Esophagus muscularis mucosa (tissue), 4 donors: ENCODE data around the gene PPP6C. TPM values are rescaled to one million over a fixed set of nuclear protein-coding genes. Genes with fewer than 3 reads are reported as not detected.
"Not testable (repeated sequence)": the region's sequence is repeated elsewhere in the genome, so short reads cannot be mapped to it uniquely, and the experiment has no call there.

Source experiments
- DNase-seq: peaks from one replicate; pipeline ENCODE4 v3.0.0-alpha.2; 2017; ENCODE audit errors: extremely low spot score
- H3K27ac ChIP-seq, 4 donors: fragments of 200-600 bp; sonication (generic); replicated peaks in 1 of 4; 1 replicate in 3 of 4; 2 replicates in 1 of 4; pipeline ENCODE4 v1.5.1; 2016 to 2019; ENCODE audit warnings: mild to moderate bottlenecking in 1 of 4
- H3K27me3 ChIP-seq, 4 donors: fragments of 200-600 bp; sonication (generic); one replicate each; pipeline versions ENCODE4 v1.5.1 to v1.6.0; 2016 to 2019
- H3K36me3 ChIP-seq, 4 donors: fragments of 200-600 bp; sonication (generic); one replicate each; pipeline ENCODE4 v1.5.1; 2016 to 2019
- H3K4me1 ChIP-seq, 4 donors: fragments of 200-600 bp; sonication (generic); one replicate each; pipeline ENCODE4 v1.5.1; 2016 to 2019
- H3K4me3 ChIP-seq, 4 donors: fragments of 200-600 bp; sonication (generic); 1 replicate in 2 of 4; 2 replicates in 2 of 4; pipeline ENCODE4 v1.5.1; 2016 to 2019; ENCODE audit warnings: mild to moderate bottlenecking in 4 of 4, moderate library complexity in 1 of 4
- H3K9me3 ChIP-seq, 4 donors: fragments of 200-600 bp; sonication (generic); 1 replicate in 3 of 4; 2 replicates in 1 of 4; pipeline ENCODE4 v1.5.1; 2016 to 2019
- EP300 ChIP-seq: sonication (generic); formaldehyde crosslinking; IDR thresholded peaks from one replicate; pipeline ENCODE4 v1.6.1; 2017; ENCODE audit warnings: antibody characterized with exemption
- POLR2A ChIP-seq: fragments of 450-650 bp; IDR thresholded peaks from one replicate; pipeline ENCODE4 v1.6.1; 2017; ENCODE audit warnings: antibody characterized with exemption, moderate library complexity, mild to moderate bottlenecking, low read depth
- POLR2AphosphoS5 ChIP-seq, 2 donors: sonication (generic); formaldehyde crosslinking; IDR thresholded peaks; one replicate each; pipeline ENCODE4 v1.6.1; 2017; ENCODE audit warnings: antibody characterized with exemption in 2 of 2
- WGBS: methylation state at CpG from one replicate; pipeline ENCODE4 v1.1.5; 2018; 5-methylcytosine and 5-hydroxymethylcytosine counted together
- intact Hi-C: fragments of 100-400 bp; cut with DNase I; formaldehyde crosslinking; loops from one replicate; pipeline ENCODE4 v1.15.1; 2023
- total RNA-seq, 4 donors: library from RNA; depleted of rRNA; stranded (reverse); fragments of >200 nt; gene quantifications; one replicate each; pipeline versions ENCODE4 v1.1.0 to v1.2.1, GENCODE V29; 2016
- TF ChIP-seq, protein P1 (sequence below), 3 experiments: fragments of 200-600 bp in 2 of 3; fragments of 450-650 bp in 1 of 3; sonication (generic) in 2 of 3; IDR thresholded peaks; one replicate each; pipeline ENCODE4 v1.5.1; 2017 to 2019; ENCODE audit warnings: antibody characterized with exemption in 3 of 3, mild to moderate bottlenecking in 2 of 3, moderate library complexity in 1 of 3

The PPP6C gene
- total RNA-seq, 4 donors from 2014 or later: 22.1 to 38.4 (median 34.9) TPM

GRCh38 chr9:125121146-125121545 lies 68.5 kb downstream of the PPP6C start:
- intact Hi-C loops: no loop called here
- 63% methylated on average over 2 of the region's 2 CpGs for WGBS

DNA sequence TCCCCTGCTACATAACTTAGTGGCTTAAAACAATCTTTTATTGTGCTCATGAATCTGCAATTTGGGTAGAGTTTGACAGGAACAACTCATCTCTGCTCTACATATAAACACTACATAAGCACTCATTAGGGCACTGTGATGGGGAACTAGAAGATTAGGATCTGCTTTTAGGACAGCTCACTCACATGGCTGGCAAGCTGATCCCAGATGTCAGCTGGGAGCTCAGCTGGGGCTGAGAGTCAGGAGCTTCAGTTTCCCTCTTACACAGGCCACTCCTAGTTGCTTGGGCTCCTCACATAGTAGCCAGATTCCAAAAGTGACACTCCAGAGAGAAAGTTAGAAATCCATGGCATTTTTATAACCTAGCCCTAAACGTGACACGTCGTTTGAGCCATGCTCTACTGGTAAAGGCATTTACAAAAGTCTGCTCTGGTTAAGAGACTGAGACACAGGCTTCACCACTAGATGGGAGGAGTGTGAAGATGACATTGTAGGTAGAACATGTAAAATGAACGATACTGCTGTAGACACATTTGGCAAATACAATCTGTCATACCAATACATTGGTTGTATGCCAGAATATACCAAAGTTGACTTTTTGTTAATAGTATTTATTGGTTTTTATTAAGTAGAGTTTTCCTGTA lies 69.8 kb downstream of the PPP6C start:
- peak; percentile 74 for DNase-seq
- Histone ChIP-seq H3K27ac (no peak overlapping the region), H3K4me1 (peaks cover 0 to 7% (median 0%) of the 10 kb centered on the region in 4 donors), H3K27me3 (no peaks in the 10 kb centered on the region), H3K4me3 (no peak overlapping the region), H3K9me3 (no peaks in the 10 kb centered on the region), H3K36me3 (no peaks in the 10 kb centered on the region)
- WGBS: 62% methylated on average over 4 of the region's 4 CpGs
- intact Hi-C loops: no loop called here
- TF ChIP-seq, protein P1, sequence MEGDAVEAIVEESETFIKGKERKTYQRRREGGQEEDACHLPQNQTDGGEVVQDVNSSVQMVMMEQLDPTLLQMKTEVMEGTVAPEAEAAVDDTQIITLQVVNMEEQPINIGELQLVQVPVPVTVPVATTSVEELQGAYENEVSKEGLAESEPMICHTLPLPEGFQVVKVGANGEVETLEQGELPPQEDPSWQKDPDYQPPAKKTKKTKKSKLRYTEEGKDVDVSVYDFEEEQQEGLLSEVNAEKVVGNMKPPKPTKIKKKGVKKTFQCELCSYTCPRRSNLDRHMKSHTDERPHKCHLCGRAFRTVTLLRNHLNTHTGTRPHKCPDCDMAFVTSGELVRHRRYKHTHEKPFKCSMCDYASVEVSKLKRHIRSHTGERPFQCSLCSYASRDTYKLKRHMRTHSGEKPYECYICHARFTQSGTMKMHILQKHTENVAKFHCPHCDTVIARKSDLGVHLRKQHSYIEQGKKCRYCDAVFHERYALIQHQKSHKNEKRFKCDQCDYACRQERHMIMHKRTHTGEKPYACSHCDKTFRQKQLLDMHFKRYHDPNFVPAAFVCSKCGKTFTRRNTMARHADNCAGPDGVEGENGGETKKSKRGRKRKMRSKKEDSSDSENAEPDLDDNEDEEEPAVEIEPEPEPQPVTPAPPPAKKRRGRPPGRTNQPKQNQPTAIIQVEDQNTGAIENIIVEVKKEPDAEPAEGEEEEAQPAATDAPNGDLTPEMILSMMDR (IDR thresholded peaks at IDR 0.05): no peak
- TF ChIP-seq POLR2AphosphoS5 (IDR thresholded peaks at IDR 0.05): no peak
- TF ChIP-seq POLR2A: no peak
- no peak for TF ChIP-seq EP300

More at GRCh38 chr9:125121146-125121545, 68.5 kb downstream of the PPP6C start:
- no peak overlapping the region for H3K4me3 ChIP-seq
- no peak for TF ChIP-seq POLR2AphosphoS5 (IDR thresholded peaks at IDR 0.05)
- no peak for TF ChIP-seq POLR2A
- TF ChIP-seq, protein P1 (IDR thresholded peaks at IDR 0.05): no peak
- TF ChIP-seq EP300: no peak
- H3K9me3 ChIP-seq: no peaks in the 10 kb centered on the region
- H3K27me3 ChIP-seq: no peaks in the 10 kb centered on the region
- H3K36me3 ChIP-seq: no peaks in the 10 kb centered on the region
- H3K4me1 ChIP-seq: peaks cover 0 to 7% (median 7%) of the 10 kb centered on the region in 4 donors
- DNase-seq: no peak
- H3K27ac ChIP-seq: no peak overlapping the region

- intact Hi-C loops, H3K27me3 ChIP-seq, H3K4me3 ChIP-seq, H3K27ac ChIP-seq, H3K9me3 ChIP-seq, DNase-seq, H3K4me1 ChIP-seq, H3K36me3 ChIP-seq: not testable (repeated sequence)
- 92% methylated on average over 2 of the region's 2 CpGs for WGBS
These were observed 70.9 kb downstream of the PPP6C start for GRCh38 chr9:125118696-125119095.

GRCh38 chr9:125114503-125114902 lies 75.1 kb downstream of the PPP6C start:
- intact Hi-C loops, H3K9me3 ChIP-seq, H3K4me1 ChIP-seq, H3K27me3 ChIP-seq, H3K4me3 ChIP-seq, H3K36me3 ChIP-seq, DNase-seq, H3K27ac ChIP-seq: not testable (repeated sequence)
- WGBS: 99% methylated on average over 4 of the region's 4 CpGs

DNA sequence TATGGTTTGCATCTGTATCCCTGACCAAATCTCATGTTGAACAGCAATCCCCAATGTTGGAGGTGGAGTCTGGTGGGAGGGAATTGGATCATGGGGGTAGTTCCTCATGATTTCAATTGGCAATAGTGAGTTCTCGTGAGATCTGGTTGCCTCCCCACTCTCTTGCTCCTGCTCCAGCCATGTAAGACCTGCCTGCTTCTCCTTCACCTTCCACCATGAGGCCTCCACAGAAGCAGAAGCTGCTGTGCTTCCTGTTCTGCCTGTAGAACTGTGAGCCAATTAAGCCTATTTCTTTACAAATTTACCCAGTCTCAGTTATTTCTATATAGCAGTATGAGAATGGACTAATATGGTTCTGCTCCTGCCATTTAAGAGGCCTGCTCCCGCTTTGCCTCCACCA lies 79.1 kb downstream of the PPP6C start:
- intact Hi-C loops: no loop called here
- DNase-seq: peak; percentile 77
- H3K4me1 ChIP-seq: peaks cover 0 to 11% (median 6%) of the 10 kb centered on the region in 4 donors
- H3K36me3 ChIP-seq: no peaks in the 10 kb centered on the region
- 97% methylated on average over 2 of the region's 2 CpGs for WGBS
- no peak overlapping the region for H3K27ac ChIP-seq
- no peak overlapping the region for H3K4me3 ChIP-seq
- no peaks in the 10 kb centered on the region for H3K27me3 ChIP-seq
- no peaks in the 10 kb centered on the region for H3K9me3 ChIP-seq
- TF ChIP-seq EP300: no peak
- no peak for TF ChIP-seq POLR2A
- TF ChIP-seq, protein P1 (IDR thresholded peaks at IDR 0.05): no peak
- no peak for TF ChIP-seq POLR2AphosphoS5 (IDR thresholded peaks at IDR 0.05)

DNA sequence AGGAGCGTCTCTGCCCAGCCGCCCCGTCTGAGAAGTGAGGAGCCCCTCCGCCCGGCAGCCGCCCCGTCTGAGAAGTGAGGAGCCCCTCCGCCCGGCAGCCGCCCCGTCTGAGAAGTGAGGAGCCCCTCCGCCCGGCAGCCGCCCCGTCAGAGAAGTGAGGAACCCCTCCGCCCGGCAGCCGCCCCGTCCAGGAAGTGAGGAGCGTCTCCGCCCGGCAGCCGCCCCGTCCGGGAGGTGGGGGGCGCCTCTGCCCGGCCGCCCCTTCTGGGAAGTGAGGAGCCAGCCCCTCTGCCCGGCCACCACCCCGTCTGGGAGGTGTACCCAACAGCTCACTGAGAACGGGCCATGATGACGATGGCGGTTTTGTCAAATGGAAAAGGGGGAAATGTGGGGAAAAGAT lies 81.1 kb downstream of the PPP6C start:
- 92% methylated on average over 10 of the region's 33 CpGs for WGBS
- H3K27me3 ChIP-seq, H3K27ac ChIP-seq, H3K36me3 ChIP-seq, H3K4me3 ChIP-seq, H3K9me3 ChIP-seq, intact Hi-C loops, DNase-seq: not testable (repeated sequence)
- peaks cover 3 to 20% (median 15%) of the 10 kb centered on the region in 4 donors for H3K4me1 ChIP-seq
